Common myeloid progenitor, CD34-positive (primary cell): Measurements from ENCODE around the gene ANKRD52.

Experiments
- CTCF ChIA-PET: fragments of 350-600 bp; sonication (Branson Sonifier 250); formaldehyde crosslinking; loops from one replicate; lab custom pipeline; 2021; ENCODE audit warnings: antibody characterized with exemption; lab: Charles Lee
- POLR2A ChIA-PET: fragments of 350-600 bp; sonication (Branson Sonifier 250); formaldehyde crosslinking; loops from one replicate; lab custom pipeline; 2021; ENCODE audit warnings: antibody characterized with exemption; lab: Charles Lee
- DNase-seq, 3 donors: peaks; one replicate each; pipeline versions ENCODE4 v3.0.0 to v3.0.0-alpha.2; 2013
- H3K27ac ChIP-seq, 2 experiments: 1 replicate in 1 of 2; 2 replicates in 1 of 2; pipeline ENCODE4 v1.7.0; 2013; ENCODE audit warnings: inconsistent platforms in 2 of 2, low read length in 2 of 2, mild to moderate bottlenecking in 2 of 2, low read depth in 1 of 2, moderate library complexity in 1 of 2; ENCODE audit not compliant: severe bottlenecking in 2 of 2, insufficient read depth in 1 of 2, poor library complexity in 1 of 2
- H3K27me3 ChIP-seq, 5 experiments: replicated peaks in 2 of 5; 1 replicate in 3 of 5; 2 replicates in 2 of 5; pipeline versions ENCODE4 v1.6.1 to v1.7.0; 2013; ENCODE audit warnings: low read length in 4 of 5, mild to moderate bottlenecking in 2 of 5, moderate library complexity in 2 of 5, inconsistent platforms in 1 of 5; ENCODE audit not compliant: insufficient read depth in 5 of 5, control insufficient read depth in 4 of 5
- H3K36me3 ChIP-seq, 4 experiments: 1 replicate in 2 of 4; 2 replicates in 2 of 4; pipeline versions ENCODE4 v1.6.1 to v1.7.0; 2013; ENCODE audit warnings: low read length in 3 of 4, control low read depth in 1 of 4, mild to moderate bottlenecking in 1 of 4; ENCODE audit not compliant: control insufficient read depth in 4 of 4, insufficient read depth in 4 of 4
- H3K4me1 ChIP-seq, 4 experiments: 1 replicate in 3 of 4; 2 replicates in 1 of 4; pipeline versions ENCODE4 v1.6.1 to v1.7.1; 2013; ENCODE audit warnings: low read length in 3 of 4, mild to moderate bottlenecking in 3 of 4, control low read depth in 1 of 4, inconsistent platforms in 1 of 4, moderate library complexity in 1 of 4; ENCODE audit not compliant: control insufficient read depth in 4 of 4, insufficient read depth in 4 of 4; ENCODE audit errors: control extremely low read depth in 1 of 4
- H3K4me3 ChIP-seq, 7 experiments: 1 replicate in 4 of 7; 2 replicates in 3 of 7; pipeline versions ENCODE4 v1.5.1 to v1.7.0; 2013; ENCODE audit warnings: mild to moderate bottlenecking in 7 of 7, low read length in 6 of 7, moderate library complexity in 6 of 7, inconsistent platforms in 2 of 7, low read depth in 2 of 7, control low read depth in 1 of 7; ENCODE audit not compliant: insufficient read depth in 4 of 7, control insufficient read depth in 1 of 7; ENCODE audit errors: extremely low read depth in 1 of 7
- H3K9me3 ChIP-seq, 5 experiments: 1 replicate in 4 of 5; 2 replicates in 1 of 5; pipeline versions ENCODE4 v1.6.1 to v1.7.1; 2013; ENCODE audit warnings: low read length in 4 of 5, mild to moderate bottlenecking in 2 of 5, inconsistent platforms in 1 of 5, low read depth in 1 of 5, moderate library complexity in 1 of 5; ENCODE audit not compliant: control insufficient read depth in 4 of 5, insufficient read depth in 2 of 5; ENCODE audit errors: control extremely low read depth in 1 of 5
- WGBS: methylation state at CpG from one replicate; pipeline ENCODE4 v1.1.5; 2013; ENCODE audit not compliant: insufficient coverage; 5-methylcytosine and 5-hydroxymethylcytosine counted together

Gene ANKRD52

GRCh38 chr12:56237552-56237951 lies 20.6 kb downstream of the ANKRD52 start:
- 86% methylated on average over 7 of the region's 11 CpGs for WGBS

GRCh38 chr12:56236985-56237384 lies 21.2 kb downstream of the ANKRD52 start:
- Histone ChIP-seq H3K27ac (no peak overlapping the region), H3K27me3 (no peaks in the 10 kb centered on the region), H3K36me3 (peaks cover 2 to 48% (median 27%) of the 10 kb centered on the region in 4 experiments), H3K9me3 (no peaks in the 10 kb centered on the region), H3K4me3 (no peak overlapping the region), H3K4me1 (no peaks in the 10 kb centered on the region)
- CTCF ChIA-PET = interaction anchor here (0.9 to 2.4 kb wide), 6 partner anchors 10 to 117 kb away, joined by 3 to 6 read pairs (median 4); no protein-coding TSS in a partner anchor
- 85% methylated on average over 5 of the region's 5 CpGs for WGBS
- POLR2A ChIA-PET = no interaction called here
- DNase-seq = no peak

More at GRCh38 chr12:56237552-56237951, 20.6 kb downstream of the ANKRD52 start:
- H3K27me3 ChIP-seq = no peaks in the 10 kb centered on the region
- H3K9me3 ChIP-seq = no peaks in the 10 kb centered on the region
- POLR2A ChIA-PET = no interaction called here
- H3K36me3 ChIP-seq = peaks cover 2 to 54% (median 30%) of the 10 kb centered on the region in 4 experiments
- CTCF ChIA-PET = interaction anchor here (0.9 to 2.8 kb wide), 7 partner anchors 10 to 109 kb away, joined by 3 to 9 read pairs (median 5); partner anchors contain the start of gene ESYT1
- no peak overlapping the region for H3K27ac ChIP-seq
- H3K4me3 ChIP-seq = no peak overlapping the region
- H3K4me1 ChIP-seq = peaks cover 0 to 3% (median 0%) of the 10 kb centered on the region in 4 experiments
- no peak for DNase-seq

GRCh38 chr12:56236091-56236490 lies 22.1 kb downstream of the ANKRD52 start:
- Histone ChIP-seq H3K9me3 (no peaks in the 10 kb centered on the region), H3K27me3 (no peaks in the 10 kb centered on the region), H3K36me3 (peaks cover 0 to 39% (median 23%) of the 10 kb centered on the region in 4 experiments), H3K27ac (no peak overlapping the region), H3K4me3 (no peak overlapping the region), H3K4me1 (no peaks in the 10 kb centered on the region)
- ChIA-PET POLR2A (interaction anchor here (0.7 to 0.9 kb wide), 2 partner anchors 12 to 18 kb away, joined by 3 read pairs; no protein-coding TSS in a partner anchor), CTCF (interaction anchor here (1.0 to 2.4 kb wide), 8 partner anchors 10 to 228 kb away, joined by 3 to 6 read pairs (median 4); no protein-coding TSS in a partner anchor)
- DNase-seq = no peak
- WGBS = 100% methylated on average over 6 of the region's 6 CpGs

- H3K27me3 ChIP-seq = no peaks in the 10 kb centered on the region
- no peak overlapping the region for H3K27ac ChIP-seq
- no peaks in the 10 kb centered on the region for H3K4me1 ChIP-seq
- CTCF ChIA-PET = interaction anchor here (1.2 to 1.7 kb wide), 3 partner anchors 12 to 44 kb away, joined by 3 to 5 read pairs (median 3); no protein-coding TSS in a partner anchor
- WGBS = 93% methylated on average over 15 of the region's 16 CpGs
- no peak for DNase-seq
- POLR2A ChIA-PET = no interaction called here
- peaks cover 0 to 30% (median 20%) of the 10 kb centered on the region in 4 experiments for H3K36me3 ChIP-seq
- no peak overlapping the region for H3K4me3 ChIP-seq
- H3K9me3 ChIP-seq = no peaks in the 10 kb centered on the region
Observed at GRCh38 chr12:56234746-56235436, 23.3 kb downstream of the ANKRD52 start.

GRCh38 chr12:56231184-56231582 lies 27.0 kb downstream of the ANKRD52 start:
- Histone ChIP-seq H3K4me3 (no peak overlapping the region), H3K27me3 (no peaks in the 10 kb centered on the region), H3K4me1 (no peaks in the 10 kb centered on the region), H3K27ac (no peak overlapping the region), H3K9me3 (no peaks in the 10 kb centered on the region), H3K36me3 (peaks cover 0 to 10% (median 7%) of the 10 kb centered on the region in 4 experiments)
- 97% methylated on average over 4 of the region's 11 CpGs for WGBS
- no peak for DNase-seq
- ChIA-PET CTCF (interaction anchor here (0.5 to 4.8 kb wide), 3 partner anchors 25 to 247 kb away, joined by 3 to 26 read pairs (median 3); no protein-coding TSS in a partner anchor), POLR2A (no interaction called here)

GRCh38 chr12:56230432-56231183 lies 27.6 kb downstream of the ANKRD52 start:
- Histone ChIP-seq H3K4me3 (no peak overlapping the region), H3K36me3 (peaks cover 0 to 9% (median 7%) of the 10 kb centered on the region in 4 experiments), H3K9me3 (no peaks in the 10 kb centered on the region), H3K27ac (no peak overlapping the region), H3K27me3 (no peaks in the 10 kb centered on the region), H3K4me1 (no peaks in the 10 kb centered on the region)
- ChIA-PET CTCF (interaction anchor here (1.1 to 4.8 kb wide), 3 partner anchors 24 to 41 kb away, joined by 3 to 26 read pairs (median 3); partner anchors contain the start of gene ANKRD52), POLR2A (interaction anchor here (0.6 kb wide), 1 partner anchor 183 kb away, joined by 7 read pairs; no protein-coding TSS in a partner anchor)
- no peak for DNase-seq
- 91% methylated on average over 5 of the region's 8 CpGs for WGBS
